GM12891 (cell line): ENCODE measurements around the gene FBLN2.

Experiments
- DNase-seq: peaks from one replicate; pipeline ENCODE4 v3.0.0; 2011; ENCODE audit warnings: low spot score; ENCODE audit not compliant: insufficient read length
- FAIRE-seq: peaks from 2 replicates; lab custom pipeline; 2011; peaks lifted over from hg19 to GRCh38; lab: Jason Lieb, UNC
- PAX5 ChIP-seq: IDR thresholded peaks from 2 replicates; pipeline ENCODE4 v1.6.1; 2011; ENCODE audit warnings: low read length, moderate library complexity, mild to moderate bottlenecking; ENCODE audit not compliant: insufficient read depth, severe bottlenecking
- POLR2A ChIP-seq: IDR thresholded peaks from 2 replicates; pipeline ENCODE4 v1.6.1; 2011; ENCODE audit warnings: low read depth, low read length, control low read depth
- POLR2AphosphoS5 ChIP-seq: IDR thresholded peaks from 2 replicates; pipeline ENCODE4 v1.6.1; 2011; ENCODE audit warnings: low read depth, low read length, control low read depth
- POU2F2 ChIP-seq: IDR thresholded peaks from 2 replicates; pipeline ENCODE4 v1.6.1; 2011; ENCODE audit warnings: low read depth, mild to moderate bottlenecking, control low read depth, low read length, moderate library complexity
- SPI1 ChIP-seq: IDR thresholded peaks from 2 replicates; pipeline ENCODE4 v1.6.1; 2011; ENCODE audit warnings: low read depth, low read length, control low read depth
- TAF1 ChIP-seq: IDR thresholded peaks from 2 replicates; pipeline ENCODE4 v1.6.1; 2011; ENCODE audit warnings: low read depth, low read length, control low read depth

FBLN2 gene

DNA sequence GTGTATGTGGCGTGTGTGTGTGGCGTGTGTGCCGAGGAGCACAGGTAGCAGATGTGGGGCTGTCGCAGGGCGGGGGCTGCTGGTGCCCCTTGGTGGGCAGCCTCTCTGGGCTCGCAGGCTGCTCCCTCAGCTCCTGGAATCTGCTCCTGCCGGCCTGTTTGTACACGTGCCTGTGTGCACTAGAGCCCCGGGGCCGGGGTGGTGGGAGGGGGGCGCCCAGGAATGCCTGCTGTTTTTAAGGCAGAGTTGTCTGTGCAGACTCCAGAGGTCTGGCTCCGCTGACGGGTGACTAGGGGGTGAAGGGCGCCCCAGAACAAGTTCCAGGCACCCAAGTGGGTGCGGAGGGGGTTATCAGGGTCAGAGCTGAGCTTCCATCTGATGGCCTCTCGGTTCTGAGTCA is 112.2 kb downstream of the FBLN2 start:
- DNase-seq, result no peak
- TF ChIP-seq POLR2A (no peak), TAF1 (no peak), SPI1 (no peak), POLR2AphosphoS5 (no peak), POU2F2 (no peak), PAX5 (no peak)
- FAIRE-seq, result no peak

DNA sequence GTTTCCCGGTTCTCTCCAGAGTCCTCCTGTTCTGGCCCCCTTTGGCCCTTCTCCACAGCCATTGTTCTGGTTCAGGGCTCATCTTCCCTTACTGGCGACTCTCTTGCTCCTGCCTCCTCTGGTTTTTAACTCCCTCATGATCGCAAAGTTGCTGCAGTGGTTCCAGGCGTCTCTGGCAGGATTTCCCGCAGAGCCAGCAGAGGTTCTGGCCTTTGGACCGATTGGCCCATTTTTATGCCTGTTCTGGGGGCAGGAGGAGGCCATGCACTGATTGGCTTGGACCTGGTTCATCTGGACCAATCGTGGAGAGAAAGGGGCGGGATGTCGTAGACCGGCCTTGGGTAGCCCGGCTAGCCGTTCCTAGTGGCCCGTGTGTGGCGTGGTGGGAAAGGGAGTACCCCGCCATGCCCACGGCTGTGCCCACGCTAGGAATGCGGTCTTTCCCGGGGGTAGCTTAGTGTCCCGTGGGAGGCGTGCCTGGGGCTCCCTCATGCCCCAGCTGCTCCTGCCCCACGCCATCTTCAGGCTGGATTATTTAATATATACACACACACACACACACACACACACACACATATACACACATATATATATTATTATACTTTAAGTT is 113.4 kb downstream of the FBLN2 start:
- DNase-seq, result no peak
- TF ChIP-seq SPI1, result no peak
- TF ChIP-seq POLR2AphosphoS5, result no peak
- TF ChIP-seq PAX5, result no peak
- no peak for TF ChIP-seq POLR2A
- TF ChIP-seq POU2F2, result no peak
- no peak for TF ChIP-seq TAF1
- FAIRE-seq, result no peak

DNA sequence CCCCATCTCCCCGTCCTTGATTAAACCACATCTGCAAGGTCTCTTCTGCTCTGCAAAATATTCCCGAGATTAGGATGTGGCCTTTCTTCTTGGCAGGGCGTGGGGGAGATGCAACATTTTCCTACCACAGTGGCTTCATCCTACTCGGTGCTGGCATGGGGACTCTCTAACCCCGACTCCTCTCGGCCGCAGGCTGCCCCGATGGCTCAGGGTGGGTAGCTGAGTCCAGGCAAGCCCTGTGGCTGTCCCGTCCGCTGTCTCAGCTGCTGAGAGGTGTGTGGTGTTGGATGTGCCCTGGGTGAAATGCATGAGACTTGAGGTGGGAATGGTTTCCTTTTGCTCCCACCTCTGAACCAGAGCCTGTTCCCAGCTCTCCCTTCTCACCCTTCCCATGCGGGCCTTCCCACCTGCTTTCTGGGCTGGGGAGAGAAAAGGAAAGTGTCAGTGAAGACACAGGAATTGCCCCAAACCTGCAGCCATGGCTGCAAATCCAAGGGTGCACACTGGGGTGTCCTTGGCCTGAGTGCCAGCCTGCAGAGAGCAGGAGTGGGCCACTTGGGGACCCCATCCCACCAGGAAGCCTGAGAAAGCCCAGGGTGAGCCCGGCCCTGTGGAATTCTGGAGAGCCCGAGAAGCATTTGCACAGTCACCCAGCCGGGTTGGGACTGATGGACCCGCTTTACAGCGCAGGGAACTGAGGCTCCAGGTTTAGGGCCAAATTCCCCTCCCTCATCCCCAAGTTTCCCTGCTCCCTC is 115.0 kb downstream of the FBLN2 start:
- TF ChIP-seq SPI1 (no peak), POU2F2 (no peak), PAX5 (no peak), POLR2AphosphoS5 (no peak), POLR2A (no peak)
- DNase-seq (no peak), FAIRE-seq (no peak)

DNA sequence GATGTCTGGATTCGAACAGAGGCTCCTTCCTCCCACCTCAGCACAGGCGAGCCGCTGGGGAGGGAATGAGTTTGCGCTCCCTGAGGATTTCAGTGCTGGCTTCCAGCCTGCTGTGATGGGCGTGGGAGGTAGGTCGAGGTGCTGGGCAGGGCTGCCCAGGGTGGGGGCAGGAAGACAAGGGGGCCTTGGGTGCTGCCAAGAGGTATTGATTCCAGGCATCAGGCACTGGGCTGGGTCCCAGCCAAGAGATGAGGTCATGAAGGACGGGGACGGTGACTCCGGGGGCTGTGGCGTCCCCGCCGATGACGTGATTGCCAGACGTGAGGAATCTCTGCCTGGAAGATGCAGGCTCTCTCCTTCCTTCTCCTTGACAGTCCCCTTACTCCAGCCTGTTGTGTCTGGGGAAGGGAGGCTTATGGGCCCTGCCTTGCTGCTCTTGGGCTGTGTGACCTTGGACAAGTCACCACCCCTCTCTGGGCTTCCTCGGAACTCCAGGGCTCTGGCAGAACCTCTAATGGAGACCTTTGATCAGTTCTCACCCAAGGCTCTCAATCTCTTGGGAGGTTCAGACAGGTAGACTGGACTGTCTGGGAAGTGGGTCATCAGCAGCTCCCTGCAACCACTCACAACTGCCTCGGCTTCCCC is 116.8 kb downstream of the FBLN2 start:
- no peak for TF ChIP-seq POU2F2
- TF ChIP-seq POLR2A, result no peak
- no peak for TF ChIP-seq TAF1
- no peak for TF ChIP-seq SPI1
- no peak for TF ChIP-seq POLR2AphosphoS5
- no peak for TF ChIP-seq PAX5
- DNase-seq, result no peak
- no peak for FAIRE-seq

DNA sequence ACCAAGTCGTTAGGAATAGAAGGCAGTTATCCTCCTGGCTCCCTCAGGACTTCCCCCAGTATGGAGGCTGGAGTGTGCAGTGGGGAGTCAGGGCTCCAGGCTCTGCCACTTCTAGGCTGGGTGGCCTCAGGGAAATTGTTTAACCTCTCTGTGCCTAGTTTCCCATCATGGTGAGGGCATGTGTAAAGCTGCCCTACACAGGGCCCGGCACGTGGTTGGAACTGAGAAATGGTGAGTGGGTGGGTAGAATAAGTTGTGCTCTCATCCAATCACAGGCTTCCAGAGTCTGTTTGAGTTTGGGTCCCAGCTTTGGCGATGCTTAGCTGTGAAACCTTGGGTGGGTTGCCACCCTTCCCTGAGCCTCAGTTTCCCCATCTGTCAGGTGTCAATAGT is 117.3 kb downstream of the FBLN2 start:
- TF ChIP-seq POLR2A, result no peak
- no peak for TF ChIP-seq TAF1
- TF ChIP-seq POU2F2, result no peak
- no peak for TF ChIP-seq POLR2AphosphoS5
- TF ChIP-seq SPI1, result no peak
- no peak for TF ChIP-seq PAX5
- FAIRE-seq, result no peak
- no peak for DNase-seq

DNA sequence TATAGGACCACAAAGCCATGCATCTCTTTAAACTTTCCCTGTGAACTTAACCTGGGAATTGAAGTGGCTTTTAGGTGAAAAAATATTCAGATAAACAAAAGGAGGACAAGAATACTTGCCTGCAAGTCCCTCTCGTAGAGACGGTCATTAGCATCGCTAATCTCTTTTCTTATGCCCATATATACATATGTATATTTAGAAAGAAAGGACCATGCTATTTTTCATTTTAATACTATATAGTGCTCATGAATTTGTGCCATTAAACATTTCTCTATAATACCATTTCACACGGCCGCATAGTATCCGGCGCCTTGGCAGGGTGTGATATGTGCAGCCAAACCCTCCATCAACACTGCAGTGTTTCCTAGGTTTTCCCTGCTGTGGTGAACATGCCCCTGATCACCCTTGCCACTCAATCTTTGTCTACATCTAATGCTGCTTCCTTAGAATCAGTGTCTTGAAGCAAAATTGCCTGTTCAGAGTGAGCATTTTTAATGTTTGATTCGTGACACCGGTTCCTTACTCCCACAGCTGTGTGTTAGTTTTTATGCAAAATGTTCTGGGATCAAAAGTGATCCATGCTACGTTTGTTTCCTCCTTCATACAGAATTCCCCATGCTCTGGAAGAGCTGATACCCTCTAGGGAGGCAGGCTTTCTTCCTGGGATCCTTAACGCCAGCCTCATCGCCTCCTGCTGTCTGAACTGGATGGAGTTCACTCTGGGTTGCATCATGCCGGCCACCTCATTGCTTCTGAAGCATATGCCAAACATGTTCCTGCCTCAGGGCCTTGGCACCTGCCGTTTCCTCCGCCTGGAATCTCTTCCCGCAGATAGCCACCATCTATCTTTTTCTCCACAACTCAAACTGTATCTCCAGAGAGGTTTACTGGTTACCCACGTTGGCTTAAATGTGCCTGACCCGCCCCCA is 118.1 kb downstream of the FBLN2 start:
- no peak for TF ChIP-seq POU2F2
- no peak for TF ChIP-seq POLR2AphosphoS5
- TF ChIP-seq PAX5, result no peak
- TF ChIP-seq POLR2A, result no peak
- TF ChIP-seq SPI1, result no peak
- no peak for TF ChIP-seq TAF1
- FAIRE-seq, result no peak
- DNase-seq, result no peak

DNA sequence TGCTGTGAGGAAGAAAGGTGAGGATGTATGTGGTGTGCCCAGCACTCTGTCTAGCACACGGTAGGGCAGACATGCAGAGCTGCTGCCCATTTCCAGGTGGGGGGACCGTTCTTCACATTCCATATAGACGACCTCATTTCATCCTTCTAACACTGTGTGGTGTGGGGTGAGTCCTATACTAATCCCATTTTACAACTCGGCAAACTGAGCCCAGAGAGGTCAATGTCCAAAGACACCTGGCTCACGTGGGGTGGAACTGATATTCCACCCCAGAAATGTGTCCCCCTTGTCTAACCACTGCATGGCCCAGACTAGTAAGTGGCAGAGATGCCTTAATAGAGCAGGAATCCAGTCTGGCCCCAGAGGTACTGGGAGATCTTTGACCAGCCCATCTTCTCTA is 119.2 kb downstream of the FBLN2 start:
- DNase-seq (no peak), FAIRE-seq (no peak)
- TF ChIP-seq SPI1 (no peak), TAF1 (no peak), PAX5 (no peak), POLR2A (no peak), POU2F2 (no peak), POLR2AphosphoS5 (no peak)

DNA sequence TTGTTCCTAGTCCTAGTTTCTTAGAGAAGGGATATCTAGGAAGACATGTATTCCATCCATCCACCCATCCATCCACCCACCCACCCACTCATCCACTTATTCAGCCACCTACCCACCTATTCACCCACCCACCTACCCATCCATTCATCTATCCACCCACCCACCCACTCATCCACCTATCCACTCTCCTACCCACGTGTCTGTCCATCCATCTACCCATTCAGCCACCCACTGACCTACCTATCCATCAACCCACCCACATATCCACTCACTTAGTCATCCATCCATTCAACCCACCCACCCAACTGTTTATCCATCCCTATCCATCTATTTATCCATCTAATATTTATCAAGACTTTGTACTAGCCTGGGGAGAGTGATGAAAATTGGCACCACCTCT is 120.5 kb downstream of the FBLN2 start:
- FAIRE-seq (no peak), DNase-seq (no peak)
- TF ChIP-seq PAX5, result no peak
- TF ChIP-seq POLR2AphosphoS5, result no peak
- no peak for TF ChIP-seq POU2F2
- TF ChIP-seq TAF1, result no peak
- no peak for TF ChIP-seq POLR2A
- TF ChIP-seq SPI1, result no peak

DNA sequence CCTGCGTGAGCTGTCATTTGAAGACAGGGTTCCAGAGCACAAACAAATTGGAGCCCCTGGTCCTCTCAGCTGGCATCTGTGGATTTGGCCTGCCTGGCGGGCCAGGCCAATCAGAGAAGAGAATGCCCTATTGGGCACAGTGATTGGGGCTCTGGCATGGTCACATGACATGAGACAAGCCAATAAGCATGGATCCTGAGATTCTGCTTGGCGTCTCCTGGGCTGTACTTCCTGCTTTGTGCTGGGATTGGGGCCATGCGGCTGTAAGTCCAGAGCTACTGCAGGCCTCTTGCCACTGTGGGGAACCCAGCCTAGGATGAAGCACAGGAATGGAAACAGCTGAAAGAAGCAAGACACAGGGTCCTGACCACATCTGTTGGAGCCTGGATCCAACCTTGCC is 121.4 kb downstream of the FBLN2 start:
- DNase-seq (no peak), FAIRE-seq (no peak)
- TF ChIP-seq POU2F2 (no peak), SPI1 (no peak), TAF1 (no peak), POLR2A (no peak), POLR2AphosphoS5 (no peak), PAX5 (no peak)
